Measurements from ENCODE around the gene PLXNA1.

Gene PLXNA1

DNA sequence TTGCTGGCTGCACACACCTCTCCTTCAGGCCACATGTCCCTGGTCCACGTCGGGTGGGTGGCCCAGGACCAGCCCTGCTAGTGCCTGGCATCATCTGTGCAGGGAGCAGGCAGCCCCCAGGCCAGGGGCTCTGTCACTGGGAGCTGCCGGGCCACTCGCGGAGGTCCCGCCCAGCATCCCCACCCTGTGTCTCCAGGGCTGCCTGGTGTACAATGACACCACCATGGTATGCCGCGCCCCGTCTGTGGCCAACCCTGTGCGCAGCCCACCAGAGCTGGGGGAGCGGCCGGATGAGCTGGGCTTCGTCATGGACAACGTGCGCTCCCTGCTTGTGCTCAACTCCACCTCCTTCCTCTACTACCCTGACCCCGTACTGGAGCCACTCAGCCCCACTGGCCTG, 34.3 kb downstream of the PLXNA1 start:
- no peak overlapping the region for H3K4me3 Mint-ChIP-seq
- no peak overlapping the region for H3K27ac Mint-ChIP-seq
- no peaks in the 10 kb centered on the region for H3K36me3 Mint-ChIP-seq (ENCODE audit: low read depth)
- H3K4me1 Mint-ChIP-seq (ENCODE audit: low read depth), result no peaks in the 10 kb centered on the region
- no peaks in the 10 kb centered on the region for H3K27me3 Mint-ChIP-seq (ENCODE audit: low read depth)
- no peaks in the 10 kb centered on the region for H3K9me3 Mint-ChIP-seq

DNA sequence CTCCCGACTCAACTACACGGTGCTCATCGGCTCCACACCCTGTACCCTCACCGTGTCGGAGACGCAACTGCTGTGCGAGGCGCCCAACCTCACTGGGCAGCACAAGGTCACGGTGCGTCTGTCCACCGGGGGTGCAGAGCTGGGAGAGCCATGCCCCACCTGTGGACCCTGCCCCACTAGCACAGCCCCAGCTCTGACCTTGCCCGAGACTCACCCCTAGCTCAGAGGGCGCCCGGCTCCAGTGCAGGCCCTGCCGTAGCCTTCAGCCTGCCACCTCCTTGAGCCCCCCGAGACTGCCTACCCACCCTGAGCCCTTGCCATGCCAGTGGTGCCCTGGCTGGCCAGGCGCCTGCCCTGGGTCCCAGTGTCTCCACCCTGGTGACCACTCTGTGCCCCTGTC, 34.9 kb downstream of the PLXNA1 start:
- Mint-ChIP-seq H3K27me3 (ENCODE audit: low read depth) (no peaks in the 10 kb centered on the region), H3K4me1 (ENCODE audit: low read depth) (no peaks in the 10 kb centered on the region), H3K4me3 (no peak overlapping the region), H3K36me3 (ENCODE audit: low read depth) (no peaks in the 10 kb centered on the region), H3K9me3 (no peaks in the 10 kb centered on the region), H3K27ac (no peak overlapping the region)

- H3K27ac Mint-ChIP-seq, result no peak overlapping the region
- no peaks in the 10 kb centered on the region for H3K4me1 Mint-ChIP-seq (ENCODE audit: low read depth)
- H3K9me3 Mint-ChIP-seq, result no peaks in the 10 kb centered on the region
- no peak overlapping the region for H3K4me3 Mint-ChIP-seq
- H3K27me3 Mint-ChIP-seq (ENCODE audit: low read depth), result no peaks in the 10 kb centered on the region
- no peaks in the 10 kb centered on the region for H3K36me3 Mint-ChIP-seq (ENCODE audit: low read depth)
These were observed 35.5 kb downstream of the PLXNA1 start for GRCh38 chr3:127018306-127018828.

GRCh38 chr3:127019449-127019848, 36.5 kb downstream of the PLXNA1 start:
- H3K4me1 Mint-ChIP-seq (ENCODE audit: low read depth), result no peaks in the 10 kb centered on the region
- H3K4me3 Mint-ChIP-seq, result no peak overlapping the region
- H3K9me3 Mint-ChIP-seq, result no peaks in the 10 kb centered on the region
- no peaks in the 10 kb centered on the region for H3K36me3 Mint-ChIP-seq (ENCODE audit: low read depth)
- no peak overlapping the region for H3K27ac Mint-ChIP-seq
- H3K27me3 Mint-ChIP-seq (ENCODE audit: low read depth), result no peaks in the 10 kb centered on the region

GRCh38 chr3:127020543-127020942, 37.6 kb downstream of the PLXNA1 start:
- no peaks in the 10 kb centered on the region for H3K36me3 Mint-ChIP-seq (ENCODE audit: low read depth)
- no peaks in the 10 kb centered on the region for H3K4me1 Mint-ChIP-seq (ENCODE audit: low read depth)
- H3K27ac Mint-ChIP-seq, result no peak overlapping the region
- H3K4me3 Mint-ChIP-seq, result no peak overlapping the region
- H3K27me3 Mint-ChIP-seq (ENCODE audit: low read depth), result no peaks in the 10 kb centered on the region
- H3K9me3 Mint-ChIP-seq, result no peaks in the 10 kb centered on the region

DNA sequence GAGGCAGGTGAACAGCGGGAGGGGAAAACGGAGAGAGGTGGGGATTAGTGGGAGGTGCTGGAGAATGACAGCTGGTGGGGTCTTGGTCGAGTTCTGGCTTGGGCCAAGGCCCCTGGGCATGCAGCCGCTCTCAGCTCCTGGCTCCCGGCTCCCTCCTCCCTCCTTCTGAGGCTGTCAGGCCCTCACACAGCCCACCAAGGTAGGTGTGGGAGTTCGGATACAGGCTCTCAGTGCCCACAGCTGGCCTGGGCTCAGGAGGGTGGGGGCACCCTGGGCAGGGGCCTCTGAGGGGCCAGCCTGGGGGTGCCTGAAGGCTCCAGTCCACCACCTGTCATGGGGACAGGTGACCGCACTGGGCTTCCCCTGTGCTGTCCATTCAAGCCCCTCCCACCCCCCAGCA, 39.9 kb downstream of the PLXNA1 start:
- Mint-ChIP-seq H3K27ac (no peak overlapping the region), H3K4me3 (no peak overlapping the region), H3K4me1 (ENCODE audit: low read depth) (no peaks in the 10 kb centered on the region), H3K9me3 (no peaks in the 10 kb centered on the region), H3K27me3 (ENCODE audit: low read depth) (no peaks in the 10 kb centered on the region), H3K36me3 (ENCODE audit: low read depth) (no peaks in the 10 kb centered on the region)

DNA sequence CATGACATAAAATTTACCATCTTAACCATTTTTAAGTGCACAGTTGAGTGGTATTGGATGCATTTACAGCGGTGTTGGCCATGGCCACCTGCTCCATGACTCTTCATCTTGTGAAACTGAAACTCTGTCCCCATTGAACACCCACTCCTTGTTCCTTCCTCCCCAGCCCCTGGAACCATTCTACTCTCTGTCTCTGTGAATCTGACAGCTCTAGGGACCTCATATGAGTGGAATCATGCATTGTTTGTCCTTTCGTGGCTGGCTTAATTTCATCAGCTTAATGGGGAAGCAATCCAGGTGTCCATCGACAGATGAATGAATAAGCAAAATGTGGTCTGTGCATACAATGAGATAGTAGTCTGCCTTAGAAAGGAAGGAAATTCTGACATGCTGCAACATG, 42.5 kb downstream of the PLXNA1 start:
- Mint-ChIP-seq H3K27me3 (ENCODE audit: low read depth) (no peaks in the 10 kb centered on the region), H3K4me3 (no peak overlapping the region), H3K27ac (no peak overlapping the region), H3K36me3 (ENCODE audit: low read depth) (no peaks in the 10 kb centered on the region), H3K9me3 (no peaks in the 10 kb centered on the region), H3K4me1 (ENCODE audit: low read depth) (no peaks in the 10 kb centered on the region)

- H3K4me1 Mint-ChIP-seq (ENCODE audit: low read depth), result no peaks in the 10 kb centered on the region
- H3K27me3 Mint-ChIP-seq (ENCODE audit: low read depth), result no peaks in the 10 kb centered on the region
- H3K27ac Mint-ChIP-seq, result no peak overlapping the region
- H3K9me3 Mint-ChIP-seq, result no peaks in the 10 kb centered on the region
- H3K36me3 Mint-ChIP-seq (ENCODE audit: low read depth), result no peaks in the 10 kb centered on the region
- H3K4me3 Mint-ChIP-seq, result no peak overlapping the region
These were observed 43.1 kb downstream of the PLXNA1 start for GRCh38 chr3:127026036-127026435.

- H3K36me3 Mint-ChIP-seq (ENCODE audit: low read depth), result no peaks in the 10 kb centered on the region
- no peaks in the 10 kb centered on the region for H3K9me3 Mint-ChIP-seq
- no peak overlapping the region for H3K27ac Mint-ChIP-seq
- H3K4me1 Mint-ChIP-seq (ENCODE audit: low read depth), result no peaks in the 10 kb centered on the region
- H3K27me3 Mint-ChIP-seq (ENCODE audit: low read depth), result no peaks in the 10 kb centered on the region
- no peak overlapping the region for H3K4me3 Mint-ChIP-seq
These were observed 43.7 kb downstream of the PLXNA1 start for GRCh38 chr3:127026661-127027060.

- H3K27ac Mint-ChIP-seq, result no peak overlapping the region
These were observed 44.3 kb downstream of the PLXNA1 start for GRCh38 chr3:127027061-127027735.

DNA sequence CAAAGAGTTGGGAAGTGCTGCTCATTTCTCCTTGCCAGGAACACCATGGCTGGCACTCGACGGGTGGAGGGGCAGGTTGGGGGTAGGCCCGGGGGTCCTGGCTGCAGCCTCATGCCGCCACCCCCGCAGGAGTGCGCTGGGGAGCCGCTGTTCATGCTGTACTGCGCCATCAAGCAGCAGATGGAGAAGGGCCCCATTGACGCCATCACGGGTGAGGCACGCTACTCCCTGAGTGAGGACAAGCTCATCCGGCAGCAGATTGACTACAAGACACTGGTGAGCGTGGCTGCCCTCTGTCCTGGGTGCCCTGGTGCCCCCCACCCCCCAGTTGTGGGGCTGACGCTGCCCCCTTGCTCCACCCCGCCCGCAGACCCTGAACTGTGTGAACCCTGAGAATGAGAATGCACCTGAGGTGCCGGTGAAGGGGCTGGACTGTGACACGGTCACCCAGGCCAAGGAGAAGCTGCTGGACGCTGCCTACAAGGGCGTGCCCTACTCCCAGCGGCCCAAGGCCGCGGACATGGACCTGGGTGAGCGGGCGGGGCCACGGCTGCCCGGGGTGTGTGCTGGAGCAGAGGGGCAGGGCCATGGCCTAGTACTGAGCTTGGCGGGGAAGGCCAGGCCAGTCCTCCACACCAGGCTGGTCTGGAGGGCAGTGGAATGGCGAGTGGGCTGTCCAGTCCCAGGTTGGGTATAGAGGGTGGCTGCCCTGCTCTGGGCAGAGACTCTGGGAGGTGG, 45.1 kb downstream of the PLXNA1 start:
- Mint-ChIP-seq H3K36me3 (ENCODE audit: low read depth) (no peaks in the 10 kb centered on the region), H3K4me3 (no peak overlapping the region), H3K27me3 (ENCODE audit: low read depth) (no peaks in the 10 kb centered on the region), H3K27ac (no peak overlapping the region), H3K9me3 (no peaks in the 10 kb centered on the region), H3K4me1 (ENCODE audit: low read depth) (no peaks in the 10 kb centered on the region)

More at GRCh38 chr3:127027061-127027735, 44.3 kb downstream of the PLXNA1 start:
- Mint-ChIP-seq H3K4me3 (no peak overlapping the region), H3K27me3 (ENCODE audit: low read depth) (no peaks in the 10 kb centered on the region), H3K36me3 (ENCODE audit: low read depth) (no peaks in the 10 kb centered on the region), H3K9me3 (no peaks in the 10 kb centered on the region), H3K4me1 (ENCODE audit: low read depth) (no peaks in the 10 kb centered on the region)

- Mint-ChIP-seq H3K27ac (no peak overlapping the region), H3K27me3 (ENCODE audit: low read depth) (no peaks in the 10 kb centered on the region), H3K4me1 (ENCODE audit: low read depth) (no peaks in the 10 kb centered on the region), H3K9me3 (no peaks in the 10 kb centered on the region), H3K4me3 (no peak overlapping the region), H3K36me3 (ENCODE audit: low read depth) (no peaks in the 10 kb centered on the region)
These were observed 46.1 kb downstream of the PLXNA1 start for GRCh38 chr3:127028781-127029657.

DNA sequence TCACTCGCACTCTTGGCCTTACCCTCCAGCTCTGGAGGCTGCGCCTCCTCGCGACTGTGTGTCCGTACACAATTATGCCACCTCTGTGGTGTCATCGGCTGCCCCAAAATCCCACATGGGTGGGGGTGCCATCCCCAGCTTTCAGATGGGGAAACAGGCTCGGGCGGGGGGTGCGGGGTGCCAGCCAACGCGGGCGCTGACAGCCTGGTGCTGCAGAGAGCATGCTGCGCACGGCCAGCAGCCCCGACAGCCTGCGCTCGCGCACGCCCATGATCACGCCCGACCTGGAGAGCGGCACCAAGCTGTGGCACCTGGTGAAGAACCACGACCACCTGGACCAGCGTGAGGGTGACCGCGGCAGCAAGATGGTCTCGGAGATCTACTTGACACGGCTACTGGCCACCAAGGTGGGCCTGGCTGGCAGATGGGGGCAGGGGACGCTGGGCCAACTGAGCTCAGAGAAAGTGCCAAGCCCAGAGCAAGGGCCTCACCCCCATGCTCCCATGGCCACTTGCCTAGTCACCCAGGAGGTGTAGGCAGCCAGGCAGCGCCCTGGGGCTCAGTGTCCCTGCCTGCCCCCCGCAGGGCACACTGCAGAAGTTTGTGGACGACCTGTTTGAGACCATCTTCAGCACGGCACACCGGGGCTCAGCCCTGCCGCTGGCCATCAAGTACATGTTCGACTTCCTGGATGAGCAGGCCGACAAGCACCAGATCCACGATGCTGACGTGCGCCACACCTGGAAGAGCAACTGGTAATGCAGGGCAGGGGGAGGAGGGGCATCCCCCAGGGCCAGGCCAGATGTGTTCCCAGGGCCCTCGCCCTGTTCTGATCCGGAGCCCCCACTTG, 47.0 kb downstream of the PLXNA1 start:
- Mint-ChIP-seq H3K27me3 (ENCODE audit: low read depth) (no peaks in the 10 kb centered on the region), H3K9me3 (no peaks in the 10 kb centered on the region), H3K4me3 (no peak overlapping the region), H3K4me1 (ENCODE audit: low read depth) (no peaks in the 10 kb centered on the region), H3K36me3 (ENCODE audit: low read depth) (no peaks in the 10 kb centered on the region), H3K27ac (no peak overlapping the region)

All from T-helper 1 cell treated with Interleukin-12 subunit alpha and Interleukin-12 subunit beta and Interleukin-4 antibody, amounts not matched to agents 30 μg/mL and 1 μg/mL, for 36 hours (primary cell).